ENCODE results near the gene MRPL38.

MRPL38 gene

DNA sequence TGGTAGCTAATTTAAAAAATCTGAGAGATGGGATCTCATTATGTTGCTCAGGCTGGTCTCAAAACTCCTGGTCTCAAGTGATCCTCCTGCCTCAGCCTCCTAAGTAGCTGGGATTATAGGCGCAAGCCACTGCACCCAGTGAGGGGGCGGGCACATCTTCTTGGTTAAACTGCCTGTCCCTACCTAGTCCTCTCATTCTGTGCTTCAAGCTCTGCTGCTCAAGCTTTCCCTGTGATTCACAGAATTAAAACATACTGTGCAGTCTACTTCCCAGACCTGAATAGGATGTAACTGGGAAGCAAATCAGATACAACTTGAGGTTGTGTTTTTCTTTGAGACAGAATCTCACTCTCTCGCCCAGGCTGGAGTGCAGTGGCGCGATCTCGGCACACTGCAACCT lies 2.3 kb downstream of the MRPL38 start:
- no peak overlapping the region for H3K4me3 ChIP-seq (ENCODE audit: low read length)
- no peaks in the 10 kb centered on the region for H3K4me1 ChIP-seq (ENCODE audit: control insufficient read depth, low read depth, low read length)
- no peak overlapping the region for H3K18ac ChIP-seq (ENCODE audit: low read length)
- no peak overlapping the region for H3K4ac ChIP-seq (ENCODE audit: low read depth, low read length)
- H3K27me3 ChIP-seq (ENCODE audit: insufficient read depth, low read length, poor library complexity) = no peaks in the 10 kb centered on the region
- H3K9ac ChIP-seq (ENCODE audit: low read length) = no peak overlapping the region
- no peak overlapping the region for H3K56ac ChIP-seq (ENCODE audit: low read length)
- WGBS (ENCODE audit: extremely low coverage, insufficient coverage, low lambda C conversion rate) = no CpG with 5 or more reads among the region's 6 CpGs
- H2AK5ac ChIP-seq (ENCODE audit: low read length) = no peak overlapping the region
- no peak overlapping the region for H4K5ac ChIP-seq (ENCODE audit: low read length)
- no peak overlapping the region for H2BK15ac ChIP-seq (replicated peaks; ENCODE audit: low read depth)
- H3K79me1 ChIP-seq (ENCODE audit: low read length) = peaks cover 2% of the 10 kb centered on the region
- no peak overlapping the region for H2BK120ac ChIP-seq (ENCODE audit: low read depth, low read length)
- H3K27ac ChIP-seq (ENCODE audit: low read depth, low read length) = no peak overlapping the region
- peaks cover 12% of the 10 kb centered on the region for H3K36me3 ChIP-seq (ENCODE audit: control insufficient read depth, insufficient read depth, low read length)
- no peak overlapping the region for H3K23ac ChIP-seq (ENCODE audit: low read length)
- no peak overlapping the region for H3K4me2 ChIP-seq (ENCODE audit: low read length)
- no peak overlapping the region for H2BK5ac ChIP-seq (ENCODE audit: low read length)
- no peak for DNase-seq
- peaks cover 5% of the 10 kb centered on the region for H3K79me2 ChIP-seq (ENCODE audit: control insufficient read depth, insufficient read depth, low read length)
- H4K8ac ChIP-seq (ENCODE audit: low read depth, low read length) = no peak overlapping the region

DNA sequence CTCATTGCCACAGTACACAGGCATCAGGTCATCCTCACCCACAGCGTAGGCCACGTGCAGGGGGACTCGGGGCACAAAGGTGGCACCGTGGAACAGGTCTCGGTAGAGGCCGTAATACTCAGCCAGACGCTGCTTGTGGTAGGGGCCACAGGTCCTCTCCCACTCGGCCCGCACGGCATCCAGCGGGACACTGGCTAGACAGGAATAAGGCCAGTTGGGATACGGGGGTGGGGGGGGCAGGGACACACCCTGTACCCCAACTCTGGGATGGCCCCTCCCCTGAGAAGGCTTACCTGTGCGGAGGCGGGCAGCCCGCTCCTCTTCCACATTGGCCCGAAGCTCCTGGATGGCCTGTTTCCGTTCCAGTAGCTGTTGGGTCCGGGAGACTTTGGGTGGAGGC lies 3.0 kb downstream of the MRPL38 start:
- DNase-seq = no peak
- no CpG with 5 or more reads among the region's 18 CpGs for WGBS (ENCODE audit: extremely low coverage, insufficient coverage, low lambda C conversion rate)

DNA sequence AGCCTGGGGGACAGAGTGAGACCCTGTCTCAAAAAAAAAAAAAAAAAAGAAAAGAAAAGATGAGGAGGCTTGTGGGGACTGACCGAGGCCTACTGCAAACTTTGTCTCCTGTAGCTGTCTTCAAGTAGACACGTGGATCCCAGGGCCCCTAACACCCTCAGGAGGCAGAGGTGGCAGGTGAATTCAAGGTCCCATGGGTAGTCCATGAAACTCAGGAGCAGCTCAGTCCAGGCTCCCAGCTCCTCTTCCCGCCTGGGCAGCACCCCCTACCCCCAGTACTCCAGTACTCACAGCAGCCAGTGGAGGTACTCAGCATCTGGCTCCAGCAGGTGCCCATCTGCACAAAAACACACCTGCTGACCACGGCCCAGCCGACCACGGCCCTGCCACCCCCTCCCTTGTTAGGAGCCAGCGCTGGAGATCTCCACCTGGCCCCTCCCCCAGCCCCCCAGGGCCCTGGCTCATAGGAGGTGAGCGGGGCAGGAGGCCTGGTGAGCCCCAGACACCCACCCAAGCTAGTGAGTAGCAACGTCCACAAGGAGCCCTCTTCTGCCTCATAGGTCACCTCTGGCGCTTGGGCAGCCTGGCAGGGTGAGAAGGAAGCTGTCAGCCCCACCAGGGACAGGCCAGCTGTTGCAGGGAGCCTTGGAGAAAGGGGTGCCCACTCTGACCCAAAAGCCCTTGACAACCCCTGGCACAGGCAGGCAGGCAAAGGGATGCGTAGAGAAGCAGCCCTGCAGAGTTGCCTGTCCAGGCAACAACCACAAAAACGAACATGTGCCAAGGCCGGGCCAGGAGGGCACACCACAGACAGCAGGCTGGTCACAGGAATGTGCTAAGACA lies 3.8 kb downstream of the MRPL38 start:
- no peak overlapping the region for H3K9ac ChIP-seq (ENCODE audit: low read length)
- H3K4me2 ChIP-seq (ENCODE audit: low read length) = no peak overlapping the region
- no peak for DNase-seq
- H3K4me3 ChIP-seq (ENCODE audit: low read length) = no peak overlapping the region
- no peak overlapping the region for H2AK5ac ChIP-seq (ENCODE audit: low read length)
- H3K79me1 ChIP-seq (ENCODE audit: low read length) = peaks cover 2% of the 10 kb centered on the region
- no peak overlapping the region for H3K4ac ChIP-seq (ENCODE audit: low read depth, low read length)
- H3K27ac ChIP-seq (ENCODE audit: low read depth, low read length) = no peak overlapping the region
- H3K23ac ChIP-seq (ENCODE audit: low read length) = no peak overlapping the region
- H3K18ac ChIP-seq (ENCODE audit: low read length) = no peak overlapping the region
- H2BK5ac ChIP-seq (ENCODE audit: low read length) = no peak overlapping the region
- no peak overlapping the region for H4K5ac ChIP-seq (ENCODE audit: low read length)
- H2BK120ac ChIP-seq (ENCODE audit: low read depth, low read length) = no peak overlapping the region
- no peaks in the 10 kb centered on the region for H3K27me3 ChIP-seq (ENCODE audit: insufficient read depth, low read length, poor library complexity)
- H3K56ac ChIP-seq (ENCODE audit: low read length) = no peak overlapping the region
- H3K4me1 ChIP-seq (ENCODE audit: control insufficient read depth, low read depth, low read length) = no peaks in the 10 kb centered on the region
- no peak overlapping the region for H2BK15ac ChIP-seq (replicated peaks; ENCODE audit: low read depth)
- peaks cover 12% of the 10 kb centered on the region for H3K36me3 ChIP-seq (ENCODE audit: control insufficient read depth, insufficient read depth, low read length)
- H3K79me2 ChIP-seq (ENCODE audit: control insufficient read depth, insufficient read depth, low read length) = peaks cover 5% of the 10 kb centered on the region
- WGBS (ENCODE audit: extremely low coverage, insufficient coverage, low lambda C conversion rate) = no CpG with 5 or more reads among the region's 13 CpGs
- no peak overlapping the region for H4K8ac ChIP-seq (ENCODE audit: low read depth, low read length)

More for the DNA sequence above, 3.0 kb downstream of the MRPL38 start:
- H4K5ac ChIP-seq (ENCODE audit: low read length) = no peak overlapping the region
- no peak overlapping the region for H3K9ac ChIP-seq (ENCODE audit: low read length)
- no peaks in the 10 kb centered on the region for H3K4me1 ChIP-seq (ENCODE audit: control insufficient read depth, low read depth, low read length)
- no peak overlapping the region for H3K18ac ChIP-seq (ENCODE audit: low read length)
- H3K23ac ChIP-seq (ENCODE audit: low read length) = no peak overlapping the region
- no peak overlapping the region for H2AK5ac ChIP-seq (ENCODE audit: low read length)
- H3K4me2 ChIP-seq (ENCODE audit: low read length) = no peak overlapping the region
- no peak overlapping the region for H2BK120ac ChIP-seq (ENCODE audit: low read depth, low read length)
- H3K79me1 ChIP-seq (ENCODE audit: low read length) = peaks cover 2% of the 10 kb centered on the region
- no peak overlapping the region for H3K4ac ChIP-seq (ENCODE audit: low read depth, low read length)
- peaks cover 5% of the 10 kb centered on the region for H3K79me2 ChIP-seq (ENCODE audit: control insufficient read depth, insufficient read depth, low read length)
- H3K36me3 ChIP-seq (ENCODE audit: control insufficient read depth, insufficient read depth, low read length) = peaks cover 12% of the 10 kb centered on the region
- H3K27ac ChIP-seq (ENCODE audit: low read depth, low read length) = no peak overlapping the region
- no peak overlapping the region for H2BK5ac ChIP-seq (ENCODE audit: low read length)
- no peak overlapping the region for H2BK15ac ChIP-seq (replicated peaks; ENCODE audit: low read depth)
- no peak overlapping the region for H4K8ac ChIP-seq (ENCODE audit: low read depth, low read length)
- no peaks in the 10 kb centered on the region for H3K27me3 ChIP-seq (ENCODE audit: insufficient read depth, low read length, poor library complexity)
- no peak overlapping the region for H3K4me3 ChIP-seq (ENCODE audit: low read length)
- no peak overlapping the region for H3K56ac ChIP-seq (ENCODE audit: low read length)

GRCh38 chr17:75899767-75900468 lies 4.8 kb downstream of the MRPL38 start:
- H3K79me1 ChIP-seq (ENCODE audit: low read length) = peaks cover 6% of the 10 kb centered on the region
- H3K36me3 ChIP-seq (ENCODE audit: control insufficient read depth, insufficient read depth, low read length) = peaks cover 12% of the 10 kb centered on the region
- peaks cover 13% of the 10 kb centered on the region for H3K79me2 ChIP-seq (ENCODE audit: control insufficient read depth, insufficient read depth, low read length)
- H3K27me3 ChIP-seq (ENCODE audit: insufficient read depth, low read length, poor library complexity) = no peaks in the 10 kb centered on the region
- H3K56ac ChIP-seq (ENCODE audit: low read length) = no peak overlapping the region
- H3K4me2 ChIP-seq (ENCODE audit: low read length) = no peak overlapping the region
- no peak overlapping the region for H3K4ac ChIP-seq (ENCODE audit: low read depth, low read length)
- WGBS (ENCODE audit: extremely low coverage, insufficient coverage, low lambda C conversion rate) = no CpG with 5 or more reads among the region's 23 CpGs
- no peak overlapping the region for H2BK5ac ChIP-seq (ENCODE audit: low read length)
- H2BK120ac ChIP-seq (ENCODE audit: low read depth, low read length) = no peak overlapping the region
- H3K4me3 ChIP-seq (ENCODE audit: low read length) = no peak overlapping the region
- no peak overlapping the region for H2AK5ac ChIP-seq (ENCODE audit: low read length)
- H4K5ac ChIP-seq (ENCODE audit: low read length) = no peak overlapping the region
- no peak overlapping the region for H2BK15ac ChIP-seq (replicated peaks; ENCODE audit: low read depth)
- no peak for DNase-seq
- no peak overlapping the region for H3K23ac ChIP-seq (ENCODE audit: low read length)
- no peak overlapping the region for H3K18ac ChIP-seq (ENCODE audit: low read length)
- no peak overlapping the region for H3K9ac ChIP-seq (ENCODE audit: low read length)
- H3K4me1 ChIP-seq (ENCODE audit: control insufficient read depth, low read depth, low read length) = peaks cover 4% of the 10 kb centered on the region
- no peak overlapping the region for H3K27ac ChIP-seq (ENCODE audit: low read depth, low read length)
- H4K8ac ChIP-seq (ENCODE audit: low read depth, low read length) = no peak overlapping the region

GRCh38 chr17:75899353-75899752 lies 5.3 kb downstream of the MRPL38 start:
- Histone ChIP-seq H2AK5ac (ENCODE audit: low read length) (no peak overlapping the region), H3K9ac (ENCODE audit: low read length) (no peak overlapping the region), H3K18ac (ENCODE audit: low read length) (no peak overlapping the region), H2BK5ac (ENCODE audit: low read length) (no peak overlapping the region), H3K79me2 (ENCODE audit: control insufficient read depth, insufficient read depth, low read length) (peaks cover 16% of the 10 kb centered on the region), H4K5ac (ENCODE audit: low read length) (no peak overlapping the region), H3K36me3 (ENCODE audit: control insufficient read depth, insufficient read depth, low read length) (peaks cover 12% of the 10 kb centered on the region), H3K27me3 (ENCODE audit: insufficient read depth, low read length, poor library complexity) (no peaks in the 10 kb centered on the region), H2BK15ac (replicated peaks; ENCODE audit: low read depth) (no peak overlapping the region), H2BK120ac (ENCODE audit: low read depth, low read length) (no peak overlapping the region), H3K23ac (ENCODE audit: low read length) (no peak overlapping the region), H3K4me1 (ENCODE audit: control insufficient read depth, low read depth, low read length) (peaks cover 5% of the 10 kb centered on the region), H3K27ac (ENCODE audit: low read depth, low read length) (no peak overlapping the region), H3K4me2 (ENCODE audit: low read length) (no peak overlapping the region), H3K4me3 (ENCODE audit: low read length) (no peak overlapping the region), H3K56ac (ENCODE audit: low read length) (no peak overlapping the region), H4K8ac (ENCODE audit: low read depth, low read length) (no peak overlapping the region), H3K4ac (ENCODE audit: low read depth, low read length) (no peak overlapping the region), H3K79me1 (ENCODE audit: low read length) (peaks cover 7% of the 10 kb centered on the region)
- no peak for DNase-seq
- WGBS (ENCODE audit: extremely low coverage, insufficient coverage, low lambda C conversion rate) = no CpG with 5 or more reads among the region's 13 CpGs
